CD8-positive, alpha-beta memory T cell (primary cell): ENCODE data around the gene IGSF5. TPM values are rescaled to one million over a fixed set of nuclear protein-coding genes. Genes with fewer than 3 reads are reported as not detected.

ENCODE experiments used
- CTCF ChIA-PET: fragments of 350-600 bp; sonication (Branson Sonifier 250); formaldehyde crosslinking; loops from one replicate; lab custom pipeline; 2021; ENCODE audit warnings: antibody characterized with exemption; lab: Charles Lee
- POLR2A ChIA-PET: fragments of 350-600 bp; sonication (Branson Sonifier 250); formaldehyde crosslinking; loops from one replicate; lab custom pipeline; 2021; ENCODE audit warnings: antibody characterized with exemption; lab: Charles Lee
- DNase-seq, 5 donors: peaks; one replicate each; pipeline versions ENCODE4 v3.0.0 to v3.0.0-alpha.2; 2020 to 2022; ENCODE audit warnings: mixed read lengths in 1 of 5
- H3K27ac ChIP-seq: one replicate; pipeline ENCODE4 v1.7.0; 2013; ENCODE audit warnings: low read depth, mild to moderate bottlenecking, low read length, moderate library complexity
- H3K27me3 ChIP-seq: 2 replicates; pipeline ENCODE4 v1.7.0; 2013; ENCODE audit warnings: low read length, mild to moderate bottlenecking; ENCODE audit not compliant: insufficient read depth, poor library complexity, severe bottlenecking
- H3K36me3 ChIP-seq: 2 replicates; pipeline ENCODE4 v1.7.0; 2013; ENCODE audit warnings: mild to moderate bottlenecking, low read length, moderate library complexity; ENCODE audit not compliant: insufficient read depth
- H3K4me1 ChIP-seq: 2 replicates; pipeline ENCODE4 v1.7.0; 2013; ENCODE audit warnings: mild to moderate bottlenecking, low read length, moderate library complexity; ENCODE audit not compliant: insufficient read depth
- H3K4me3 ChIP-seq: 2 replicates; pipeline ENCODE4 v1.7.0; 2013; ENCODE audit warnings: mild to moderate bottlenecking, low read length
- H3K9me3 ChIP-seq: 2 replicates; pipeline ENCODE4 v1.7.0; 2013; ENCODE audit warnings: mild to moderate bottlenecking, low read length
- H3K27ac Mint-ChIP-seq, 8 donors: one replicate each; pipeline ENCODE4 v1.8.0; 2020 to 2021; ENCODE audit warnings: mixed read lengths in 8 of 8, mild to moderate bottlenecking in 6 of 8, inconsistent platforms in 3 of 8, moderate library complexity in 3 of 8
- H3K27me3 Mint-ChIP-seq, 2 donors: one replicate each; pipeline ENCODE4 v1.8.0; 2020 to 2021; ENCODE audit warnings: mixed read lengths in 2 of 2, mild to moderate bottlenecking in 1 of 2, moderate library complexity in 1 of 2
- H3K36me3 Mint-ChIP-seq, 3 donors: one replicate each; pipeline ENCODE4 v1.8.0; 2020 to 2021; ENCODE audit warnings: mixed read lengths in 3 of 3, inconsistent platforms in 1 of 3, mild to moderate bottlenecking in 1 of 3
- H3K4me1 Mint-ChIP-seq, 3 donors: one replicate each; pipeline ENCODE4 v1.8.0; 2020 to 2021; ENCODE audit warnings: mixed read lengths in 3 of 3, inconsistent platforms in 1 of 3, mild to moderate bottlenecking in 1 of 3
- H3K4me3 Mint-ChIP-seq, 7 donors: one replicate each; pipeline ENCODE4 v1.8.0; 2020 to 2021; ENCODE audit warnings: mixed read lengths in 7 of 7, mild to moderate bottlenecking in 6 of 7, moderate library complexity in 4 of 7, inconsistent platforms in 2 of 7
- H3K9me3 Mint-ChIP-seq, 5 donors: one replicate each; pipeline ENCODE4 v1.8.0; 2020 to 2022; ENCODE audit warnings: mixed read lengths in 5 of 5, mild to moderate bottlenecking in 3 of 5, moderate library complexity in 2 of 5, inconsistent platforms in 1 of 5
- polyA plus RNA-seq: library from polyadenylated mRNA; unstranded; fragments of 300-500 nt; fragmentation: Illumina TruSeq; gene quantifications from one replicate; pipeline ENCODE4 v1.2.3, GENCODE V29; 2021
- total RNA-seq, 2 experiments: library from RNA; stranded (reverse); gene quantifications; one replicate each; pipeline ENCODE4 v1.2.3, GENCODE V29; 2021

IGSF5 gene
- total and polyA plus RNA-seq, 3 experiments from 2014 or later: not detected

GRCh38 chr21:39805983-39806382 lies 61.0 kb downstream of the IGSF5 start:
- CTCF ChIA-PET: no interaction called here

GRCh38 chr21:39807738-39808137 lies 62.8 kb downstream of the IGSF5 start:
- DNase-seq: no peak
- Mint-ChIP-seq H3K9me3 (peaks cover 0 to 10% (median 6%) of the 10 kb centered on the region in 5 donors), H3K27ac (no peak overlapping the region), H3K4me3 (no peak overlapping the region), H3K36me3 (no peaks in the 10 kb centered on the region), H3K4me1 (no peaks in the 10 kb centered on the region), H3K27me3 (no peaks in the 10 kb centered on the region)
- POLR2A ChIA-PET: no interaction called here
- CTCF ChIA-PET: no interaction called here
- H3K4me3 ChIP-seq: no peak overlapping the region
- H3K27ac ChIP-seq: no peak overlapping the region
- H3K4me1 ChIP-seq: no peaks in the 10 kb centered on the region
- H3K27me3 ChIP-seq: no peaks in the 10 kb centered on the region
- H3K36me3 ChIP-seq: no peaks in the 10 kb centered on the region
- H3K9me3 ChIP-seq: no peaks in the 10 kb centered on the region

More at GRCh38 chr21:39805983-39806382, 61.0 kb downstream of the IGSF5 start:
- Histone ChIP-seq H3K36me3 (no peaks in the 10 kb centered on the region), H3K27me3 (no peaks in the 10 kb centered on the region), H3K9me3 (no peaks in the 10 kb centered on the region), H3K4me1 (no peaks in the 10 kb centered on the region), H3K27ac (no peak overlapping the region), H3K4me3 (no peak overlapping the region)
- DNase-seq: no peak
- Mint-ChIP-seq H3K36me3 (no peaks in the 10 kb centered on the region), H3K27ac (no peak overlapping the region), H3K4me1 (no peaks in the 10 kb centered on the region), H3K9me3 (peaks cover 0 to 6% (median 5%) of the 10 kb centered on the region in 5 donors), H3K27me3 (no peaks in the 10 kb centered on the region), H3K4me3 (no peak overlapping the region)
- POLR2A ChIA-PET: no interaction called here

DNA sequence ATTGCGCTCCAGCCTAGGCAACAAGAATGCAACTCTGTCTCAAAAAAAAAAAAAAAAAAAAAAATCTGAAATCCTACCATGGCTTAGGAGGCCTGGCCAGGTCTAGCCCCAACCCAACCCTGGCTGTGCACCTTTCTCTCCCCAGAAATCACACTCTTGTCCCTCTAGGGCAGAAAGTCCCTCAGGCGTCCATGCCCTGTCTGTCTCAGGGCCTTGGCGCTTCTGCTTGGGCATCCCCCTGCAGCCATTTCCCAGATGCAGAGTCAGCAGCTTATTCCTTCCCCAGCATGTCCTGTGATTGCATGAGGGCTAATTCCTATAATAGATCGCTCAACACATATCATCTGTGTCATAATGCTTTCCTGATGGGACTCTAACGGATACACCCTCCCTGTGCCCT lies 65.0 kb downstream of the IGSF5 start:
- H3K36me3 ChIP-seq: no peaks in the 10 kb centered on the region
- H3K9me3 Mint-ChIP-seq: peaks cover 0 to 10% (median 5%) of the 10 kb centered on the region in 5 donors
- H3K27me3 ChIP-seq: no peaks in the 10 kb centered on the region
- no peak overlapping the region for H3K27ac Mint-ChIP-seq
- H3K4me3 Mint-ChIP-seq: no peak overlapping the region
- ChIA-PET CTCF (no interaction called here), POLR2A (no interaction called here)
- H3K9me3 ChIP-seq: no peaks in the 10 kb centered on the region
- H3K27me3 Mint-ChIP-seq: no peaks in the 10 kb centered on the region
- DNase-seq: no peak
- H3K4me1 Mint-ChIP-seq: no peaks in the 10 kb centered on the region
- no peaks in the 10 kb centered on the region for H3K4me1 ChIP-seq
- H3K36me3 Mint-ChIP-seq: no peaks in the 10 kb centered on the region
- H3K4me3 ChIP-seq: no peak overlapping the region
- H3K27ac ChIP-seq: no peak overlapping the region

GRCh38 chr21:39812983-39813382 lies 68.0 kb downstream of the IGSF5 start:
- no peaks in the 10 kb centered on the region for H3K36me3 ChIP-seq
- Mint-ChIP-seq H3K27me3 (no peaks in the 10 kb centered on the region), H3K36me3 (no peaks in the 10 kb centered on the region), H3K4me1 (no peaks in the 10 kb centered on the region), H3K27ac (no peak overlapping the region), H3K9me3 (peaks cover 0 to 6% (median 4%) of the 10 kb centered on the region in 5 donors), H3K4me3 (no peak overlapping the region)
- H3K4me1 ChIP-seq: no peaks in the 10 kb centered on the region
- ChIA-PET CTCF (no interaction called here), POLR2A (no interaction called here)
- no peak for DNase-seq
- H3K9me3 ChIP-seq: no peaks in the 10 kb centered on the region
- no peak overlapping the region for H3K4me3 ChIP-seq
- no peaks in the 10 kb centered on the region for H3K27me3 ChIP-seq
- no peak overlapping the region for H3K27ac ChIP-seq

DNA sequence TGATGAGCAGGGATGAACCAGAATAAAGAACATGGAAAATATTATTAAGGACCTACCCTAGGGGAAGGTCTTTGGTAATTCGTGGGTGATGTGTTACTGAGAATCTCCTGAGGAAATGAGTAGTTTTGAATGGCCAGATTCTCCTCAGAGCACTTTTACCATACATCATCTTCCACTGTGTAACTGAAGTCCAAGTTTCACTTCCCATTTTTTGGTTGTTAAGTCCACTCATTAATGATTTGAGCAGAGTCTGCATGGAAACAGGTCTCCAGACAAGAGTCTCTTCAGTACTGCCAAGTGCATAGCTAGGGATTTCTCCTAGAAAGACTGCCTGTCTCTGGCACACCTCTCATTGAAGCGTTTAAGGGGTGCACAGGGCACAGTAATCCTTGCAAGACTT lies 73.6 kb downstream of the IGSF5 start:
- no peaks in the 10 kb centered on the region for H3K4me1 ChIP-seq
- POLR2A ChIA-PET: no interaction called here
- DNase-seq: no peak
- Mint-ChIP-seq H3K4me3 (no peak overlapping the region), H3K9me3 (peaks cover 0 to 4% (median 0%) of the 10 kb centered on the region in 5 donors), H3K4me1 (no peaks in the 10 kb centered on the region), H3K36me3 (no peaks in the 10 kb centered on the region), H3K27me3 (no peaks in the 10 kb centered on the region), H3K27ac (no peak overlapping the region)
- no peak overlapping the region for H3K27ac ChIP-seq
- H3K9me3 ChIP-seq: no peaks in the 10 kb centered on the region
- H3K36me3 ChIP-seq: no peaks in the 10 kb centered on the region
- H3K4me3 ChIP-seq: no peak overlapping the region
- no peaks in the 10 kb centered on the region for H3K27me3 ChIP-seq
- CTCF ChIA-PET: no interaction called here

GRCh38 chr21:39822042-39822441 lies 77.1 kb downstream of the IGSF5 start:
- Histone ChIP-seq H3K27ac (no peak overlapping the region), H3K27me3 (no peaks in the 10 kb centered on the region), H3K9me3 (no peaks in the 10 kb centered on the region), H3K4me3 (no peak overlapping the region), H3K36me3 (no peaks in the 10 kb centered on the region), H3K4me1 (no peaks in the 10 kb centered on the region)
- DNase-seq: no peak
- H3K27me3 Mint-ChIP-seq: no peaks in the 10 kb centered on the region
- peaks cover 0 to 11% (median 4%) of the 10 kb centered on the region in 5 donors for H3K9me3 Mint-ChIP-seq
- no peak overlapping the region for H3K27ac Mint-ChIP-seq
- no peaks in the 10 kb centered on the region for H3K4me1 Mint-ChIP-seq
- CTCF ChIA-PET: no interaction called here
- no peak overlapping the region for H3K4me3 Mint-ChIP-seq
- POLR2A ChIA-PET: no interaction called here
- H3K36me3 Mint-ChIP-seq: peaks cover 0 to 3% (median 0%) of the 10 kb centered on the region in 3 donors

DNA sequence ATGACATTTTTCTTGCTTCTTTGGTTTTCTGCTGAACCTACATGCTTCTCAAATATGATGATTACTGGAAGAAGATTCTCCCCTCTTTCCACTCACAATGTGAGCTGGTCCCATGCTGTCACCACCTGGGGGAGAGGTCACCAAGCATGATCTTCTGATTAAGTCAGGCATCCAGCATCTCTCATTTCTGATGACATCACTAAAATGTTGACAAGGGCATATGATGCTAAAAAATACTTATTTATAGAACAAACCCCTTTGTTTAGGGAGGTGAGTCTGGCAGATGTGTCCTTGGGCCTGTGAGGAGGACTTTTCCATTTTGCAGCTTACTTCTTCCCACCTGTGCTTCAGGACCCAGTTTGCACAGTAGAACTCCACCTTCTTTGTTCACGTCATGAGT lies 80.3 kb downstream of the IGSF5 start:
- POLR2A ChIA-PET: no interaction called here
- CTCF ChIA-PET: no interaction called here
- peaks cover 0 to 12% (median 2%) of the 10 kb centered on the region in 5 donors for H3K9me3 Mint-ChIP-seq
- no peaks in the 10 kb centered on the region for H3K4me1 ChIP-seq
- H3K27me3 Mint-ChIP-seq: no peaks in the 10 kb centered on the region
- no peaks in the 10 kb centered on the region for H3K36me3 ChIP-seq
- H3K36me3 Mint-ChIP-seq: peaks cover 0 to 3% (median 0%) of the 10 kb centered on the region in 3 donors
- no peak overlapping the region for H3K27ac Mint-ChIP-seq
- H3K4me1 Mint-ChIP-seq: no peaks in the 10 kb centered on the region
- H3K27ac ChIP-seq: no peak overlapping the region
- no peak for DNase-seq
- H3K4me3 Mint-ChIP-seq: no peak overlapping the region
- no peak overlapping the region for H3K4me3 ChIP-seq
- H3K27me3 ChIP-seq: no peaks in the 10 kb centered on the region
- H3K9me3 ChIP-seq: no peaks in the 10 kb centered on the region

GRCh38 chr21:39834543-39834942 lies 89.6 kb downstream of the IGSF5 start:
- Histone ChIP-seq H3K27ac (no peak overlapping the region), H3K27me3 (no peaks in the 10 kb centered on the region), H3K36me3 (no peaks in the 10 kb centered on the region), H3K9me3 (no peaks in the 10 kb centered on the region), H3K4me3 (no peak overlapping the region), H3K4me1 (no peaks in the 10 kb centered on the region)
- Mint-ChIP-seq H3K27ac (no peak overlapping the region), H3K9me3 (peaks cover 0 to 4% (median 0%) of the 10 kb centered on the region in 5 donors), H3K4me3 (no peak overlapping the region), H3K27me3 (no peaks in the 10 kb centered on the region), H3K36me3 (no peaks in the 10 kb centered on the region), H3K4me1 (no peaks in the 10 kb centered on the region)
- DNase-seq: no peak
- ChIA-PET CTCF (no interaction called here), POLR2A (no interaction called here)
